ENCODE measurements around the gene SAP25.
"Not testable (repeated sequence)": the region's sequence is repeated elsewhere in the genome, so short reads cannot be mapped to it uniquely, and the experiment has no call there.

Gene SAP25

DNA sequence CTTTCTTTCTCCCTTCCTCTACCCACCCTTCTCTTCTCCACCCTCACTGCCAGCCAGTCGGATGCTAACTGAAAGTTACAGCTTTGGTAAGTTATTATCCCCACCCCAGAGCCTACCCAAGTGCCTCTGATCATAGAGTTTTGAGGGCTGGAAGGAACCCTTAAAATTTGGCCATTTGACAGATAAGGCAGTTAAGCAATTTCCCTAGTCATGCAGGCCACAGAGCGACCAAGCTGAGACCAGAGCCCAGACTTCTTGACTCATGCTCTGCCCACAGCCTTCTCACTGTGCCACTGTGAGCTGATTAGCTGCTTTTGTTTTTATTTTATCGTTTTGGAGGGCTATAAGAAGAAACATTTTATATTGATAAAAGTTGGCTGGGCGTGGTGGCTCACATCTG is 17.2 kb downstream of the SAP25 start:
- Mint-ChIP-seq H3K36me3 (ENCODE audit: insufficient read depth) (peaks cover 39% of the 10 kb centered on the region), H3K27ac (ENCODE audit: low read depth) (no peak overlapping the region)

DNA sequence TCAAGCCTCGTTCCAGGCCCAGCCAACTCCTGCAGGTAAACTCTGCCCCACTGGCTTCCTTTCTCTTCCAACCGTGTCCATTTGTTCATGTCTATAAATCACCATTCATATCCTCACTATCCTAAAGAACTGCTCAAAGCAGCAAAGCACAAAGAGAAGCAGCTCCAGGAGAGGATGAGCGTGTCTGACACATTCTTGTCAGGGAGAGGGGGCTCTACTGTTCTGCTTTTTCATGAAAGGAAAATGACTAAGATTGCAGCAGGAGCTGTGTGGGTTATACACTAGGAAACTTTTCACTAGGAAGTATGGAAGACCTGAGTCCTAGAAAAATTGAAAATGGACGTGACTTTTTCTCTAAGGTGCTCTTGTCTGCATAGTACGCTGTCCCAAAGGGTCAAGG is 18.0 kb downstream of the SAP25 start:
- H3K27me3 Mint-ChIP-seq = no peaks in the 10 kb centered on the region
- ATAC-seq (replicated peaks; ENCODE audit: extremely low read depth, poor library complexity, severe bottlenecking) = no peak
- no peaks in the 10 kb centered on the region for H3K9me3 Mint-ChIP-seq
- H3K4me1 Mint-ChIP-seq = peaks cover 17% of the 10 kb centered on the region
- H3K36me3 Mint-ChIP-seq (ENCODE audit: insufficient read depth) = peaks cover 40% of the 10 kb centered on the region
- DNase-seq (ENCODE audit: low spot score in 2 of 2) = no peak
- no peak overlapping the region for H3K4me3 Mint-ChIP-seq
- H3K27ac Mint-ChIP-seq (ENCODE audit: low read depth) = peak overlapping the region; percentile 39

More for the DNA sequence above, 17.2 kb downstream of the SAP25 start:
- Mint-ChIP-seq H3K9me3 (no peaks in the 10 kb centered on the region), H3K4me1 (peaks cover 16% of the 10 kb centered on the region), H3K27me3 (no peaks in the 10 kb centered on the region), H3K4me3 (no peak overlapping the region)
- DNase-seq (ENCODE audit: low spot score in 2 of 2) = no peak
- no peak for ATAC-seq (replicated peaks; ENCODE audit: extremely low read depth, poor library complexity, severe bottlenecking)

GRCh38 chr7:100553032-100553431 is 20.7 kb downstream of the SAP25 start:
- no peaks in the 10 kb centered on the region for H3K9me3 Mint-ChIP-seq
- H3K27ac Mint-ChIP-seq (ENCODE audit: low read depth) = no peak overlapping the region
- ATAC-seq (replicated peaks; ENCODE audit: extremely low read depth, poor library complexity, severe bottlenecking) (no peak), DNase-seq (ENCODE audit: low spot score in 2 of 2) (no peak)
- H3K27me3 Mint-ChIP-seq = no peaks in the 10 kb centered on the region
- peaks cover 27% of the 10 kb centered on the region for H3K4me1 Mint-ChIP-seq
- H3K4me3 Mint-ChIP-seq = no peak overlapping the region
- H3K36me3 Mint-ChIP-seq (ENCODE audit: insufficient read depth) = peaks cover 49% of the 10 kb centered on the region

- H3K27me3 Mint-ChIP-seq = no peaks in the 10 kb centered on the region
- H3K9me3 Mint-ChIP-seq = no peaks in the 10 kb centered on the region
- DNase-seq (ENCODE audit: low spot score in 2 of 2) = no peak
- ATAC-seq (replicated peaks; ENCODE audit: extremely low read depth, poor library complexity, severe bottlenecking) = no peak
- peaks cover 32% of the 10 kb centered on the region for H3K4me1 Mint-ChIP-seq
- no peak overlapping the region for H3K27ac Mint-ChIP-seq (ENCODE audit: low read depth)
- no peak overlapping the region for H3K4me3 Mint-ChIP-seq
- H3K36me3 Mint-ChIP-seq (ENCODE audit: insufficient read depth) = peaks cover 49% of the 10 kb centered on the region
Measured at GRCh38 chr7:100552532-100552931, 21.2 kb downstream of the SAP25 start.

DNA sequence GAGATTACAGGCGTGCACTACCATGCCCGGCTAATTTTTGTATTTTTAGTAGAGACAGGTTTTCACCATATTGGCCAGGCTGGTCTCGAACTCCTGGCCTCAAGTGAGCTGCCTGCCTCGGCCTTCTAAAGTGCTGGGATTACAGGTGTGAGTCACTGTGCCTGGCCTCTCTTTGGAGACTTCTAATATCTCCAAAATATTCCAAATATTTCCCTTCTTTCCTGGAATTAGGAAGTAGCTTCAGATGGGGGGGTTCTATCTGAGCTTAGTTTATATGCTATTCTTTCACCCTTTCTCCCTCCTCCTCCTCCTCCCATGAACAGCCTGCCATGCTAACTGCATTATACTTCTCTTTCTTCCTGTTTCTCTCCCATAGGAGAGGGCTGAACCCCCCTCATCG is 25.3 kb downstream of the SAP25 start:
- Mint-ChIP-seq H3K4me1 (peaks cover 73% of the 10 kb centered on the region), H3K27ac (ENCODE audit: low read depth) (peak overlapping the region; percentile 93), H3K36me3 (ENCODE audit: insufficient read depth) (peaks cover 31% of the 10 kb centered on the region), H3K4me3 (peak overlapping the region; percentile 43)
- ATAC-seq (replicated peaks; ENCODE audit: extremely low read depth, poor library complexity, severe bottlenecking); H3K9me3 Mint-ChIP-seq; DNase-seq (ENCODE audit: low spot score in 2 of 2); H3K27me3 Mint-ChIP-seq: not testable (repeated sequence)

DNA sequence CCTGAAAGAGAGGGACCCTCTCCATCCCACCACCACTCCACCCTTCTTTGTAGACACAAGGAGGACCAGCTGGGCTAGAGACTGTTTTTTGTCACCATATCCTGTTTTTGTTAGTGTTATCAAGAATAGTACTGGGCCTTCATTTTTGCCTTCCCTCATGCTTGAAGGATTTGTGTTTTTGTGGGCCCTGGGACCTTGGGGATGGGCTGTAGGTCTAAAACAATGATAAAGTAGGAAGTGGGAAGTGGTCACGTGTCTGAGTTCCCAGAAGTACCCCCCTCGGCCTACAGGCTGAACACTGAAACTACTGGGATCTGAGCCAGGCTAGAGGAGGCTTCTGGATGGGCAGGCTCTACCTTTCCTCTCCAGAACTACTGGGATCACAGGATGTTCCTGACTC is 25.8 kb downstream of the SAP25 start:
- Mint-ChIP-seq H3K4me3 (peak overlapping the region; percentile 94), H3K4me1 (peaks cover 79% of the 10 kb centered on the region), H3K27ac (ENCODE audit: low read depth) (peak overlapping the region; percentile 93), H3K27me3 (no peaks in the 10 kb centered on the region), H3K9me3 (no peaks in the 10 kb centered on the region), H3K36me3 (ENCODE audit: insufficient read depth) (peaks cover 26% of the 10 kb centered on the region)
- ATAC-seq (replicated peaks; ENCODE audit: extremely low read depth, poor library complexity, severe bottlenecking) (no peak), DNase-seq (ENCODE audit: low spot score in 2 of 2) (no peak)

DNA sequence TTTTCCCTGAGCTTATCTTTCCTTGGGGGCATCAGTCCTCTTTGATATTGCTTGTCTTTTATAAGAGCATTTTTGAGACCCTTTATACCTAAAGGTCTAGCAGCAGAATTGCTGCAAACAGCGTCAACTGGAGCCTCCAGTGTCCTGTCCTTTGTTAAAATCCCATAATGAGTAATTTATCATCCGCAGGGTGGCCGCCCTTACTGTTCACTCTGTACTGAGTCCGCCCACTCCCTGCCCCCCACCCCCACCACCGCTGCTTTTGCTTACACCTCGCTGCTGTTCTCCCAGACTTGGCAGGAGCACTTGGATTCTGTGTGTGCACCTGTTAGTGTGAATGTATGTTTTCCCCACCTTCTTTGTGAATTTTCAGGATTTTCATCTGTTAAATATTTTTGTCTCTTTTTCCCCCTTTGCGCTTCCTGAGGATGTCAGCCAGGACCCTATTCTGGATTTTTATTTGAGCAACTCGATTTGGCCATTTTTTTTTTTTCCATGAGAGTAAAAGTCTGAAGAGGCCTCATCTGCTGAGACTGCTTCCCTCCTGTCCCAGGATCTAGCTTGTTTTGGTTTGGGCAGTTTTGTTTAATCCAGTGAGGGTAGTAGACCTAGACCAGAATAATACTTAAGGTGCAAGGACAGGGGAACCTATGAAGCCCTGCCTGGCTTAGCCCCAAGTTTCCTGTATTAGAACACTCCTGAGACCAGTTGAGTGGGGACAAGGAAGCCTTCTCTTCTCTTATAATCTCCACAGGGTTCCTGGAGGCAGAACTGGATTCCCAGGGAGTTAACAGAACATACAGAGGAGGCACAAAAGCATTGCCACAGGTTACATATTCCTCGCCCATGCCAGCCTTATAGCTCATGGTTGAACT is 26.5 kb downstream of the SAP25 start:
- Mint-ChIP-seq H3K4me1 (peaks cover 81% of the 10 kb centered on the region), H3K27ac (ENCODE audit: low read depth) (peak overlapping the region; percentile 93), H3K4me3 (peak overlapping the region; percentile 94), H3K36me3 (ENCODE audit: insufficient read depth) (peaks cover 23% of the 10 kb centered on the region), H3K27me3 (no peaks in the 10 kb centered on the region), H3K9me3 (no peaks in the 10 kb centered on the region)
- DNase-seq (ENCODE audit: low spot score in 2 of 2) = no peak
- no peak for ATAC-seq (replicated peaks; ENCODE audit: extremely low read depth, poor library complexity, severe bottlenecking)

DNA sequence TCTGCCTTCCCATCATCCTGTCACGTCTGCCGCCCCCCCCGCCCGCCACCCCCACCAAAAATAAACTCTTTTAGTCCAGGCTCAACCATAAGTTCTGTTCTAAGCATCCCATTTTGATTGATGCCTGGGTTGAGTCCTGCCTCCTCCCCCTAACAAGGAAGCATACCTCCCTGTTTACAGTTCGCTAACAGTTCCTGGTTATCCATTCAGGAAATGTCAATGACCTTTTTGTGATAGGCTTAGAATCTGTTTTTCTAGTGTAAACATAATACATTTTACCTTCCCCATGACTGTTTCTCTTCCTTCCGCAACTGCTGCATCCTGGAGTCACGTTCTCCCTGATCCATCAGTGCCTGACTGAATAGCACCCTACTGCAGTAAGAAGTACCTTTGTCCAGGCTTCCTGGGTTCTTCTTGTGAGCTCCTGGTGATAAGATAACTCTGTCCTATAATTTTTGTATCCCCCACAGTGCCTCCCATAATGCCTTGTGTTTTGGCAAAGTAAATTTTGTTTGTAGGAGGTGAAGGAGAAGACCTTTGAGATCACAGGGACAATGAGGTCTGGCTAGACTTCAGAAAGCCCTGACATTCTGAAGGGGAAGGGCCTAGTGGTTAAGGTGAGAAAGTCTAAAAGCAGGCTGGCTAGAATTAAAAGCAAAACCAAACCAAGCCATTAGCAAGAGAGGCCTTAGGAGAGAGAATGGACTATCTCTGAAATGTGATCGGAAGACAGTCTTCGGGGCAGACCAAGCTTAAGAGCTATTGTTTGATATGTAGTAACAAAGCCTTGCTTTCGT is 27.4 kb downstream of the SAP25 start:
- H3K36me3 Mint-ChIP-seq (ENCODE audit: insufficient read depth) = peaks cover 23% of the 10 kb centered on the region
- no peaks in the 10 kb centered on the region for H3K9me3 Mint-ChIP-seq
- ATAC-seq (replicated peaks; ENCODE audit: extremely low read depth, poor library complexity, severe bottlenecking) = peak; percentile 84
- H3K4me1 Mint-ChIP-seq = peaks cover 88% of the 10 kb centered on the region
- peak in 1 of 2 donors; percentile 38 for DNase-seq (ENCODE audit: low spot score in 2 of 2)
- no peaks in the 10 kb centered on the region for H3K27me3 Mint-ChIP-seq
- H3K27ac Mint-ChIP-seq (ENCODE audit: low read depth) = peak overlapping the region; percentile 93
- peak overlapping the region; percentile 94 for H3K4me3 Mint-ChIP-seq

DNA sequence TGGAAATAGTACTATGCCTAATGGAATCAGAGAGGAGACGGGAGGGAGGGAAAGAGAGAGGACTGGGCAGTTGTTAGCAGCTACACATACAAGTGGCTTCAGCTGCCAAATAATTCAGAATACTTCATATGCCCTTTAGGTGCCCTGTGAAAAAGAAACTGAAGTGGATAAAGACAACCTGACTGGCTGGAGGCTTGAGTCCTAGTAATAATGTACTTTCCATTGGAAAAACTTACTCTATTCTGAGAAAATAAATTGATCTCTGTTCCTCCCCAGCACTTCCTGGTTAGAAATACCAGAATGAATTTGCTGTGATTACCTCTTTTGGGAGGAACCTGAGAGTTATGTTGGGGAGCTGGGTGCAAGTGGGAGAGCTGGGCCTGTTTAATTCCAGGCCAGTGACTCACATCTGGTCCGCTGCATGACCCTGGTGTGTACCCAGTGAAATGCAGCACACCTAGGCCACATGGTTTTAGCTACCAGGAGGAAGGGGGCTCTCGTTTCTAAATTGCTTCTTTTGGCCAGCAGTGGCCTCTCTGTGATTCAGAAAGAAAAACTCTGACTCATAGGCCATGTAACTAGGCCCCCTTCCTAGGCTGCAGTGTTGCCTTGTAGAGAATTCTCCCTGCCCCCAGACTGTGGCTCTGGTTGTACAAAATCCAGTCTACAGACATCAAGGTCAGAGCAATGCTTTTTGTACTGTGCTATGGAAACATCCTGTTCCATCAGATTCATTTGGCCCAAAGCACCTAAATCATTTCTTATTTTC is 28.2 kb downstream of the SAP25 start:
- ATAC-seq (replicated peaks; ENCODE audit: extremely low read depth, poor library complexity, severe bottlenecking) = peak; percentile 37
- H3K27me3 Mint-ChIP-seq = no peaks in the 10 kb centered on the region
- peaks cover 90% of the 10 kb centered on the region for H3K4me1 Mint-ChIP-seq
- peak overlapping the region; percentile 93 for H3K27ac Mint-ChIP-seq (ENCODE audit: low read depth)
- H3K9me3 Mint-ChIP-seq = no peaks in the 10 kb centered on the region
- H3K36me3 Mint-ChIP-seq (ENCODE audit: insufficient read depth) = peaks cover 21% of the 10 kb centered on the region
- H3K4me3 Mint-ChIP-seq = peak overlapping the region; percentile 94
- DNase-seq (ENCODE audit: low spot score in 2 of 2) = no peak

DNA sequence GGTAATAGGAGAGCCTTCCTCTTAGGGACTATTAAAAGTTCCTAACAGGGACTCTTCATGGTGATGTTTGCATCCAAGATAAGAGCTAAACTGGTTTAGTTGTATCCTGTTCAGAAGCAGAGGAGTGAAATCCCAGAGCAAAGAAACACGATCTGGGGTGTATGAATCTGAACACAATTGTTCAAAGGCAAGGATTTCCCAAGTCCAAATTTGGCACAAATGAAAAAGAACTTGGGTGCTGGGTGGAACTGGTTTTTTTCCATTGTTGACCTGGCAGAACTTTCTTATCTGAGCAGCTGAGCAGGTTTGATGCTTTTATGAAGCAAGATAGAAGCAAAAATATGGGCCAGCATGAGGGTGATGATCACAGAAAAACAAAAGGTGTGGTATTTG is 28.7 kb downstream of the SAP25 start:
- no peaks in the 10 kb centered on the region for H3K9me3 Mint-ChIP-seq
- DNase-seq (ENCODE audit: low spot score in 2 of 2) (no peak), ATAC-seq (replicated peaks; ENCODE audit: extremely low read depth, poor library complexity, severe bottlenecking) (no peak)
- H3K27me3 Mint-ChIP-seq = no peaks in the 10 kb centered on the region
- H3K27ac Mint-ChIP-seq (ENCODE audit: low read depth) = peak overlapping the region; percentile 93
- H3K4me1 Mint-ChIP-seq = peaks cover 84% of the 10 kb centered on the region
- H3K36me3 Mint-ChIP-seq (ENCODE audit: insufficient read depth) = peaks cover 17% of the 10 kb centered on the region
- H3K4me3 Mint-ChIP-seq = peak overlapping the region; percentile 94

GRCh38 chr7:100544386-100544785 is 29.3 kb downstream of the SAP25 start:
- Mint-ChIP-seq H3K4me3 (peak overlapping the region; percentile 94), H3K27ac (ENCODE audit: low read depth) (peak overlapping the region; percentile 93), H3K36me3 (ENCODE audit: insufficient read depth) (peaks cover 13% of the 10 kb centered on the region), H3K9me3 (no peaks in the 10 kb centered on the region), H3K4me1 (peaks cover 86% of the 10 kb centered on the region), H3K27me3 (no peaks in the 10 kb centered on the region)
- ATAC-seq (replicated peaks; ENCODE audit: extremely low read depth, poor library complexity, severe bottlenecking) = no peak
- DNase-seq (ENCODE audit: low spot score in 2 of 2) = no peak

GRCh38 chr7:100543586-100543985 is 30.1 kb downstream of the SAP25 start:
- Mint-ChIP-seq H3K27ac (ENCODE audit: low read depth) (peak overlapping the region; percentile 93), H3K36me3 (ENCODE audit: insufficient read depth) (peaks cover 19% of the 10 kb centered on the region), H3K4me3 (peak overlapping the region; percentile 94), H3K4me1 (peaks cover 87% of the 10 kb centered on the region), H3K27me3 (no peaks in the 10 kb centered on the region), H3K9me3 (no peaks in the 10 kb centered on the region)
- DNase-seq (ENCODE audit: low spot score in 2 of 2) = no peak
- ATAC-seq (replicated peaks; ENCODE audit: extremely low read depth, poor library complexity, severe bottlenecking) = no peak
